Renal cortex interstitium (tissue), 11 donors: Measurements from ENCODE around the gene EMC1. TPM values are rescaled to one million over a fixed set of nuclear protein-coding genes. Genes with fewer than 3 reads are reported as not detected.
"Not testable (repeated sequence)": the region's sequence is repeated elsewhere in the genome, so short reads cannot be mapped to it uniquely, and the experiment has no call there.

ENCODE experiments used
- DNase-seq, 11 donors: peaks; one replicate each; pipeline ENCODE4 v3.0.0-alpha.2; 2013; ENCODE audit warnings: low read depth in 9 of 11, low spot score in 4 of 11; ENCODE audit errors: extremely low read depth in 1 of 11
- polyA plus RNA-seq, 3 donors: library from polyadenylated mRNA; unstranded; fragments of 120-200 nt; gene quantifications; one replicate each; pipeline ENCODE4 v1.2.1, GENCODE V29; 2013; ENCODE audit not compliant: insufficient read length in 3 of 3

Gene EMC1
- polyA plus RNA-seq, 3 donors, result 47.9 to 51.9 (median 50.9) TPM

GRCh38 chr1:19270343-19270730, 19.0 kb upstream of the EMC1 start:
- DNase-seq, result not testable (repeated sequence)

GRCh38 chr1:19269427-19270342, 18.4 kb upstream of the EMC1 start:
- not testable (repeated sequence) for DNase-seq

GRCh38 chr1:19268445-19268844, 17.1 kb upstream of the EMC1 start:
- DNase-seq, result no peak

GRCh38 chr1:19262744-19263143, 11.4 kb upstream of the EMC1 start:
- no peak for DNase-seq

- DNase-seq, result no peak
Measured at GRCh38 chr1:19262047-19262446, 10.7 kb upstream of the EMC1 start.

GRCh38 chr1:19260211-19261138, 9.2 kb upstream of the EMC1 start:
- no peak for DNase-seq

GRCh38 chr1:19258353-19258752, 7.0 kb upstream of the EMC1 start:
- DNase-seq, result no peak

GRCh38 chr1:19257178-19257914, 6.0 kb upstream of the EMC1 start:
- DNase-seq, result no peak

- not testable (repeated sequence) for DNase-seq
Measured at GRCh38 chr1:19256301-19256700, 5.0 kb upstream of the EMC1 start.

- DNase-seq, result no peak
Measured at GRCh38 chr1:19255288-19255687, 4.0 kb upstream of the EMC1 start.

- no peak for DNase-seq
Measured at GRCh38 chr1:19254416-19254815, 3.1 kb upstream of the EMC1 start.

- no peak for DNase-seq
Measured at GRCh38 chr1:19250629-19251304, 557 bp downstream of the EMC1 start.

GRCh38 chr1:19240673-19241538, 10.4 kb downstream of the EMC1 start:
- DNase-seq, result peak in 2 of 11 donors; percentile 24 to 27

- DNase-seq, result no peak
Measured at GRCh38 chr1:19239876-19240275, 11.4 kb downstream of the EMC1 start.

GRCh38 chr1:19234224-19234623, 17.1 kb downstream of the EMC1 start:
- no peak for DNase-seq

- no peak for DNase-seq
Measured at GRCh38 chr1:19232524-19232846, 18.8 kb downstream of the EMC1 start.

- not testable (repeated sequence) for DNase-seq
Measured at GRCh38 chr1:19231736-19232523, 19.4 kb downstream of the EMC1 start.
